ENCODE data around the gene OR5AU1. TPM values are rescaled to one million over a fixed set of nuclear protein-coding genes. Genes with fewer than 3 reads are reported as not detected.
"Not testable (repeated sequence)": the region's sequence is repeated elsewhere in the genome, so short reads cannot be mapped to it uniquely, and the experiment has no call there.

OR5AU1 gene
- total RNA-seq, 2 donors from 2014 or later = not detected

- Histone ChIP-seq H3K27me3 (replicated peaks; ENCODE audit: insufficient read depth) (no peaks in the 10 kb centered on the region), H3K9me3 (no peaks in the 10 kb centered on the region), H3K36me3 (no peaks in the 10 kb centered on the region), H3K27ac (no peak overlapping the region), H3K4me1 (replicated peaks) (no peaks in the 10 kb centered on the region), H3K4me3 (no peak overlapping the region)
- intact Hi-C loops (cut with DNase I) = no loop called here
- WGBS = 73% methylated on average over 5 of the region's 5 CpGs
- no peak for DNase-seq (ENCODE audit: low spot score)
- TF ChIP-seq POLR2A (IDR thresholded peaks at IDR 0.05) (no peak), POLR2AphosphoS5 (IDR thresholded peaks at IDR 0.05) (no peak), CTCF (IDR thresholded peaks at IDR 0.05) (no peak)
These were observed 6.2 kb upstream of the OR5AU1 start for GRCh38 chr14:21162081-21162480.

- Histone ChIP-seq H3K27me3 (replicated peaks; ENCODE audit: insufficient read depth) (no peaks in the 10 kb centered on the region), H3K4me3 (no peak overlapping the region), H3K4me1 (replicated peaks) (no peaks in the 10 kb centered on the region), H3K27ac (no peak overlapping the region), H3K36me3 (no peaks in the 10 kb centered on the region), H3K9me3 (no peaks in the 10 kb centered on the region)
- TF ChIP-seq POLR2AphosphoS5 (IDR thresholded peaks at IDR 0.05) = no peak
- TF ChIP-seq CTCF (IDR thresholded peaks at IDR 0.05) = no peak
- no peak for TF ChIP-seq POLR2A (IDR thresholded peaks at IDR 0.05)
- WGBS = 83% methylated on average over 4 of the region's 4 CpGs
- DNase-seq (ENCODE audit: low spot score) = no peak
- intact Hi-C loops (cut with DNase I) = no loop called here
These were observed 4.3 kb upstream of the OR5AU1 start for GRCh38 chr14:21160061-21160610.

GRCh38 chr14:21158175-21158574 is 2.3 kb upstream of the OR5AU1 start:
- H3K27ac ChIP-seq; H3K9me3 ChIP-seq; H3K27me3 ChIP-seq (replicated peaks; ENCODE audit: insufficient read depth); H3K4me3 ChIP-seq; H3K36me3 ChIP-seq; intact Hi-C loops (cut with DNase I); H3K4me1 ChIP-seq (replicated peaks); DNase-seq (ENCODE audit: low spot score): not testable (repeated sequence)
- 19% methylated on average over 1 of the region's 1 CpG for WGBS

- no peak for DNase-seq (ENCODE audit: low spot score)
- H3K4me3 ChIP-seq = no peak overlapping the region
- H3K27ac ChIP-seq = no peak overlapping the region
- no peaks in the 10 kb centered on the region for H3K36me3 ChIP-seq
- WGBS = 84% methylated on average over 4 of the region's 4 CpGs
- H3K27me3 ChIP-seq (replicated peaks; ENCODE audit: insufficient read depth) = no peaks in the 10 kb centered on the region
- no peak for TF ChIP-seq POLR2A (IDR thresholded peaks at IDR 0.05)
- no peak for TF ChIP-seq CTCF (IDR thresholded peaks at IDR 0.05)
- no peak for TF ChIP-seq POLR2AphosphoS5 (IDR thresholded peaks at IDR 0.05)
- H3K4me1 ChIP-seq (replicated peaks) = no peaks in the 10 kb centered on the region
- intact Hi-C loops (cut with DNase I) = no loop called here
- no peaks in the 10 kb centered on the region for H3K9me3 ChIP-seq
These were observed 6.1 kb downstream of the OR5AU1 start for GRCh38 chr14:21149641-21150367.

DNA sequence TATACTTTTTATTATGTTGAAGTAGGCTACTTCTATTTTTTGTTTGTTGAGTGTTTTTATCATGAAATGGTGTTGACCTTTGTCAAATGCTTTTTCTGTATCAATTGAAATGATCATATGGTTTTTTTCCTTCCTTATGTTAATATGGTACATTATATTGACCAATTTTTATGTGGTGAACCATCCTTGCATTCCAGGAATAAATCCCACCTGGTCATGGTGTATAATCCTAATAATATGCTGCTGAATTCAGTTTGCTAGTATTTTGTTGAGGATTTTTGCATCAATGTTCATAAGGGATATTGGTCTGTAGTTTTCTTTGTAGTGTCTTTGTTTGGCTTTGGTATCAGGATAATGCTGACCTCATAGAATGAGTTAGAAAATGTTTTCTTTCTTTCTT is 10.4 kb downstream of the OR5AU1 start:
- Histone ChIP-seq H3K27me3 (replicated peaks; ENCODE audit: insufficient read depth) (no peaks in the 10 kb centered on the region), H3K36me3 (no peaks in the 10 kb centered on the region), H3K4me1 (replicated peaks) (no peaks in the 10 kb centered on the region), H3K9me3 (no peaks in the 10 kb centered on the region), H3K4me3 (no peak overlapping the region), H3K27ac (no peak overlapping the region)
- intact Hi-C loops (cut with DNase I) = no loop called here
- TF ChIP-seq POLR2AphosphoS5 (IDR thresholded peaks at IDR 0.05) = no peak
- TF ChIP-seq CTCF (IDR thresholded peaks at IDR 0.05) = no peak
- TF ChIP-seq POLR2A (IDR thresholded peaks at IDR 0.05) = no peak
- no peak for DNase-seq (ENCODE audit: low spot score)
